PFSK-1 (cell line): Measurements from ENCODE around the gene OR4K2.

Experiments
- FOXP2 ChIP-seq: optimal IDR thresholded peaks from 2 replicates; pipeline ENCODE3; 2011; ENCODE audit warnings: borderline replicate concordance, control low read depth, inconsistent platforms; ENCODE audit not compliant: insufficient read depth; ENCODE audit errors: extremely low read length, extremely low read depth
- REST ChIP-seq, 2 experiments: IDR thresholded peaks; 2 replicates each; pipeline versions ENCODE4 v1.6.1 to v1.8.0; 2011 to 2012; ENCODE audit warnings: low read depth in 2 of 2, low read length in 2 of 2, control low read depth in 1 of 2, inconsistent platforms in 1 of 2, mild to moderate bottlenecking in 1 of 2, moderate library complexity in 1 of 2; ENCODE audit not compliant: insufficient read depth in 1 of 2

The OR4K2 gene

DNA sequence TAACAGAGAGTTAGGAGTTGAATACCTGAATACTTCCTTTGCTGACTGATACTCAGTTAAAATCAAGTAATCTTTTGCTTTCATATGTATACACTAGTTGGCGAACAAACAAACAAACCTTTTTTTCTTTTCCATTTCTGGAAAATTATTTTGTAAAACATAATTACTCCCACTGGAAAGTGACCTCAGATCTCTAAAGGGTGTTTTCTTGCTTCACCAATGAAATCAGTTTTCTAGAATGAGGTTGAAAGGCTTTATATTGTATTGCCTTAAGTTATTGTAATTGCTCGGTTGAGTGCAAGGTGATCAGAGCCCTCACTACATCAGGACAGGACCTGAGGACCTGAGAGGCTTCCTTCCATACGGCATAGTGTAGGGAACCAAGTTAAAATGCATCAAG lies 55.7 kb downstream of the OR4K2 start, which contains the start of gene OR4K1:
TSS of gene OR4K1 (plus strand) at position 301 of the 400 bp plus-strand sequence. CDS start 4,750 bp downstream, outside the sequence.
- TF ChIP-seq FOXP2 = no peak
- no peak for TF ChIP-seq REST (IDR thresholded peaks at IDR 0.05; ENCODE audit: insufficient read depth in 1 of 2, low read depth in 2 of 2, low read length in 2 of 2)
